ENCODE measurements around the gene JTB.
"Not testable (repeated sequence)": the region's sequence is repeated elsewhere in the genome, so short reads cannot be mapped to it uniquely, and the experiment has no call there.

Gene JTB

GRCh38 chr1:153977250-153978240 lies at the start of gene JTB:
Gene JTB (minus strand): TSS chr1:153977674. CDS start chr1:153977252, 422 bp downstream.
- peak; percentile 97 for DNase-seq

- no peak for DNase-seq
Measured at GRCh38 chr1:154019940-154020339, 42.5 kb upstream of the JTB start.

GRCh38 chr1:154019269-154019668 lies 41.8 kb upstream of the JTB start:
- DNase-seq, result peak; percentile 29

GRCh38 chr1:154014154-154014907 lies 36.9 kb upstream of the JTB start:
- no peak for DNase-seq

- DNase-seq, result not testable (repeated sequence)
Measured at GRCh38 chr1:154012543-154012942, 35.1 kb upstream of the JTB start.

GRCh38 chr1:154012129-154012528 lies 34.7 kb upstream of the JTB start:
- no peak for DNase-seq

GRCh38 chr1:154006136-154006535 lies 28.7 kb upstream of the JTB start:
- DNase-seq, result no peak

GRCh38 chr1:154000420-154000819 lies 22.9 kb upstream of the JTB start:
- DNase-seq, result no peak

GRCh38 chr1:153996882-153997281 lies 19.4 kb upstream of the JTB start:
- DNase-seq, result not testable (repeated sequence)

- DNase-seq, result no peak
Measured at GRCh38 chr1:153995640-153996039, 18.2 kb upstream of the JTB start.

- no peak for DNase-seq
Measured at GRCh38 chr1:153995202-153995601, 17.7 kb upstream of the JTB start.

GRCh38 chr1:153991806-153992205 lies 14.3 kb upstream of the JTB start:
- DNase-seq, result no peak

GRCh38 chr1:153991151-153991630 lies 13.7 kb upstream of the JTB start:
- DNase-seq, result no peak

GRCh38 chr1:153990468-153991150 lies 13.1 kb upstream of the JTB start, which contains the start of gene RPS27:
Gene RPS27 (plus strand): TSS chr1:153990762. CDS start chr1:153990797, 35 bp downstream.
- DNase-seq, result peak; percentile 100

GRCh38 chr1:153987621-153988020 lies 10.1 kb upstream of the JTB start:
- no peak for DNase-seq

- DNase-seq, result peak; percentile 92
Measured at GRCh38 chr1:153985941-153986761, 8.7 kb upstream of the JTB start, which contains the start of gene RAB13. Gene RAB13 (minus strand): TSS chr1:153986339. CDS start chr1:153986236, 103 bp downstream.

GRCh38 chr1:153985341-153985912 lies 8.0 kb upstream of the JTB start:
- DNase-seq, result no peak

GRCh38 chr1:153984123-153984894 lies 6.8 kb upstream of the JTB start:
- DNase-seq, result no peak

- not testable (repeated sequence) for DNase-seq
Measured at GRCh38 chr1:153981735-153982134, 4.3 kb upstream of the JTB start.

- not testable (repeated sequence) for DNase-seq
Measured at GRCh38 chr1:153979091-153979490, 1.6 kb upstream of the JTB start.

Data from NCI-H82 (cell line).